ENCODE data around the gene SLPI.

The SLPI gene

DNA sequence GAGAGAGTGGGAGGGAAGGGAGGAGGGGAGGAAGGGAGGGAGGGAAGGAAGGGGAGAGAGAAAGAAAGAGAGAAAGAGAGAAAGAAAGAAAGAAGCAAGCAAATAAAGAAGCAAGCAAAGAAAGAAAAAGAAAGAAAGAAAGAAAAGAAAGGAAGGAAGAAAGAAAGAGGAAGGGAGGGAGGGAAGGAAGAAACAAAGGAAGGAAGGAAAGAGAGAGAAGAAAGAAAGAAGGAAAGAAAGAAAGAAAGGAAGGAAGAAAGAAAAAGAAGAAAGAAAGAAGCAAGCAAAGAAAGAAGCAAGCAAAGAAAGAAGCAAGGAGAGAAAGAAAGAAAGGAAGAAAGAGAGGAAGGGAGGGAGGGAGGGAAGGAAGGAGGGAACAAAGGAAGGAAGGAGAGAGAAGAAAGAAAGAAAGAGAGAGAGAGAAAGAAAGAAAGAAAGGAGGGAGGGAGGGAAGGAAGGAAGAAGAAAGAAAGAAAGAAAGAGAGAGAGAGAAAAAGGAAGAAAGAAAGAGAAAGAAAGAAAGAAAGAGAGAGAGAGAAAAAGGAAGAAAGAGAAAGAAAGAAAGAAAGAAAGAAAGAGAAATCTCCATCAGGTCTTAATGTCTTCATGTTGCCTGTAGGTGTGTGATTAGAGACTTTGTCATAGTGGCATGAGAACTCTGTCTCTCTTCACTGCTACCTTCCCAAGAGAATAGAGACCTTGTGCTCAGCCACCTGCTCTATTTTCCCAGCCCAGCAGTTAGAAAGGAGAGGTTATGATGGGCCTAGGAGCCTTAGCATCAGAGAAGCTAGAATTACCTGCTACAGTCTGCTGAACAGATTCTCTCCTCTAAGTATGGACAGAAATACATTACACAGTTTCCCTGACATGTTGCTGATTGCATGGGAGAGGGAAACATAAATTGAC is 42.5 kb downstream of the SLPI start:
- no peak for DNase-seq

DNA sequence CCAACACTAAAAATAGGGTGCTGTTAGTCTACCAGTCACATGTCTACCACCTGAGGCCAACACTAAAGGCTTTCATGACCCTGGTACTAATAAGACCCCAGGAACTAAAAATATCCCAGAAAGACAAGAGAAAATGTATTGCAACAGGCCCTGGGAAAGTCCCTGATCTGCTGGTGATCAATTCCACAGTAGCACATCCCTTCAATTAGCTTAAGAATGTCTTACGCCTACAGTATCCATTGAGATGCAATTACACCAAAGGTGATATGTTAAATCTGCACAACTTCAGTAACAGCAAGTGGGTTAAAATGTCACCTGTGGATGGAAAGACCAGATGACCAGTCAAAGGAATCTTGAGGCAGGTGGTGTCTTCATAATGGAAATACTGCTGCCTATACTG is 44.4 kb downstream of the SLPI start:
- DNase-seq, result no peak

DNA sequence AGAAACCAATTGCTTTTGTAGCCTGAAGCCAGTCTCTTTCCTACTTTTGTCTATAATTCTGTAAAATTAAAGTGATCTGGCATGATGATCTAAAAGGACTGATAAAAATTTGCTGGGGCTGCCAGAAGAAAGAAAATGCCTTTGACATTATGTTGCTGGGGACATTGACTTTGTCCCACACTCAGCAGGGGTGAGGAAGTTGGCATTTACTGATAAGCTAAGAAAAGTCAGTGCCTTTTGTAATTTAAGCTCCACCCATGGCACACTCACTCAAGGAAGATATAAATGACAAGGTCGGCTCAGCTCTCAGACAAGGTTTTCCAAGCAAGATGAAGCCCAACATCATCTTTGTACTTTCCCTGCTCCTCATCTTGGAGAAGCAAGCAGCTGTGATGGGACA is 47.6 kb downstream of the SLPI start, which contains the start of gene SEMG1:
Gene SEMG1, plus strand, starts transcription at position 309 of the 400 bp plus-strand sequence. Its CDS starts 21 bp downstream, at position 330.
- DNase-seq, result no peak
